ENCODE measurements around the gene NADK2.
A peak's percentile ranks its signal among the peaks of the same experiment; 100 is the strongest.
"Not testable (repeated sequence)": the region's sequence is repeated elsewhere in the genome, so short reads cannot be mapped to it uniquely, and the experiment has no call there.

The NADK2 gene

GRCh38 chr5:36241631-36242533, at the start of gene NADK2:
TSS of gene NADK2 (minus strand) at chr5:36241925. CDS start at chr5:36241798, 127 bp downstream.
- peak; percentile 94 to 96 for DNase-seq

GRCh38 chr5:36285837-36286615, 44.3 kb upstream of the NADK2 start:
- DNase-seq = no peak

- DNase-seq = not testable (repeated sequence)
These were observed 42.0 kb upstream of the NADK2 start for GRCh38 chr5:36283775-36284174.

- no peak for DNase-seq
These were observed 39.9 kb upstream of the NADK2 start for GRCh38 chr5:36281626-36282025.

- no peak for DNase-seq
These were observed 37.5 kb upstream of the NADK2 start for GRCh38 chr5:36279054-36279698.

- DNase-seq = no peak
These were observed 35.9 kb upstream of the NADK2 start for GRCh38 chr5:36277521-36278176.

- DNase-seq = peak; percentile 11 to 54
These were observed 35.1 kb upstream of the NADK2 start for GRCh38 chr5:36276864-36277263.

GRCh38 chr5:36273809-36274526, 32.2 kb upstream of the NADK2 start:
- DNase-seq = no peak

GRCh38 chr5:36272136-36272690, 30.5 kb upstream of the NADK2 start:
- DNase-seq = no peak

GRCh38 chr5:36270876-36271575, 29.3 kb upstream of the NADK2 start:
- DNase-seq = no peak

- DNase-seq = no peak
These were observed 28.4 kb upstream of the NADK2 start for GRCh38 chr5:36270175-36270574.

- no peak for DNase-seq
These were observed 27.8 kb upstream of the NADK2 start for GRCh38 chr5:36269478-36269877.

- DNase-seq = no peak
These were observed 26.2 kb upstream of the NADK2 start for GRCh38 chr5:36267905-36268304.

- DNase-seq = no peak
These were observed 22.6 kb upstream of the NADK2 start for GRCh38 chr5:36264202-36264760.

GRCh38 chr5:36261186-36261585, 19.5 kb upstream of the NADK2 start:
- DNase-seq = no peak

- no peak for DNase-seq
These were observed 11.8 kb upstream of the NADK2 start for GRCh38 chr5:36253575-36253974.

- DNase-seq = peak in 1 of 2 donors; percentile 66
These were observed 11.1 kb upstream of the NADK2 start for GRCh38 chr5:36252722-36253365.

- DNase-seq = no peak
These were observed 9.5 kb upstream of the NADK2 start for GRCh38 chr5:36251218-36251617.

- no peak for DNase-seq
These were observed 8.7 kb upstream of the NADK2 start for GRCh38 chr5:36250427-36250826.

Measured in hippocampal formation (tissue), 2 donors.